IPS DF 19.7 (cell line): ENCODE results near the gene VWCE.
"Not testable (repeated sequence)": the region's sequence is repeated elsewhere in the genome, so short reads cannot be mapped to it uniquely, and the experiment has no call there.

ENCODE experiments used
- DNase-seq: peaks from one replicate; pipeline ENCODE4 v3.0.0-alpha.2; 2013; ENCODE audit warnings: low read depth, low spot score

Gene VWCE

GRCh38 chr11:61211327-61211952 lies 83.7 kb downstream of the VWCE start:
- not testable (repeated sequence) for DNase-seq

- not testable (repeated sequence) for DNase-seq
Observed at GRCh38 chr11:61210629-61211028, 84.5 kb downstream of the VWCE start.
